Ascending aorta (tissue), 2 donors: Measurements from ENCODE around the gene CAMSAP2. TPM values are rescaled to one million over a fixed set of nuclear protein-coding genes. Genes with fewer than 3 reads are reported as not detected.

Source experiments
- DNase-seq, 2 donors: peaks; one replicate each; pipeline ENCODE4 v3.0.0-alpha.2; 2019; ENCODE audit warnings: low spot score in 2 of 2
- H3K27ac ChIP-seq, 2 donors: fragments of 200-600 bp; sonication (generic); one replicate each; pipeline ENCODE4 v1.5.1; 2016 to 2017; ENCODE audit warnings: mild to moderate bottlenecking in 1 of 2
- H3K27me3 ChIP-seq: fragments of 200-600 bp; sonication (generic); one replicate; pipeline ENCODE4 v1.5.1; 2017
- H3K36me3 ChIP-seq, 2 donors: fragments of 200-600 bp; sonication (generic); one replicate each; pipeline ENCODE4 v1.5.1; 2016
- H3K4me1 ChIP-seq, 2 donors: fragments of 200-600 bp; sonication (generic); one replicate each; pipeline ENCODE4 v1.5.1; 2016 to 2017; ENCODE audit warnings: mild to moderate bottlenecking in 1 of 2
- H3K4me3 ChIP-seq, 2 donors: fragments of 200-600 bp; sonication (generic); one replicate each; pipeline ENCODE4 v1.5.1; 2016 to 2017; ENCODE audit warnings: mild to moderate bottlenecking in 1 of 2
- H3K9me3 ChIP-seq, 2 donors: fragments of 200-600 bp; sonication (generic); one replicate each; pipeline ENCODE4 v1.5.1; 2016
- CTCF ChIP-seq, 3 experiments: fragments of 200-600 bp in 2 of 3; fragments of 450-650 bp in 1 of 3; sonication (generic) in 2 of 3; IDR thresholded peaks; one replicate each; pipeline ENCODE4 v1.5.1; 2016 to 2019; ENCODE audit warnings: antibody characterized with exemption in 3 of 3, mild to moderate bottlenecking in 1 of 3, moderate library complexity in 1 of 3
- intact Hi-C: fragments of 100-400 bp; cut with DNase I; formaldehyde crosslinking; loops from one replicate; pipeline ENCODE4 v1.15.1; 2023
- total RNA-seq: library from RNA; depleted of rRNA; stranded (reverse); fragments of >200 nt; gene quantifications from one replicate; pipeline ENCODE4 v1.1.0, GENCODE V29; 2016

CAMSAP2 gene
- total RNA-seq, 1 donor from 2014 or later: 22.4 TPM

DNA sequence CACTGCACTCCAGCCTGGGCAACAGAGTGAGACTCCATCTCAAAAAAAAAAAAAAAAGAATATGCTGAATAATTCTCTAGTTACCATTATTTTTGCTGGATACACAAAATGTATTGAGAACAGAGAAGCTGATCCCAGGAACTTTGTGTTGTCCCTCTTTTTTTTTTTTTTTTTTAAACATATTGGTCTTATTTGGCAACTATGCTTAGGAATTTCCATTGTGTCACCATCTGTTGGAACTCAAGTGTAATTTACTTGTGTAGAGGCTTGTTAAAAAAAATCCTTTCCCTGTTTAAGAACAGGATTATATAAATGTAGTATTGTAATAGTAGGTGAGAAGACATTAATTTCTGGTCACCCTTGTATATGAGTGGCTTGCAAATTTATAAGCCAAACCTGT, 28.6 kb downstream of the CAMSAP2 start:
- no peak for DNase-seq

GRCh38 chr1:200771625-200772555, 33.2 kb downstream of the CAMSAP2 start:
- no peaks in the 10 kb centered on the region for H3K9me3 ChIP-seq
- no peaks in the 10 kb centered on the region for H3K27me3 ChIP-seq
- TF ChIP-seq CTCF (IDR thresholded peaks at IDR 0.05): no peak
- peaks cover 0 to 22% of the 10 kb centered on the region in 2 donors for H3K4me1 ChIP-seq
- no peak for DNase-seq
- intact Hi-C loops: no loop called here
- H3K4me3 ChIP-seq: no peak overlapping the region
- peaks cover 0 to 8% of the 10 kb centered on the region in 2 donors for H3K36me3 ChIP-seq
- no peak overlapping the region for H3K27ac ChIP-seq

More for the DNA sequence above, 28.6 kb downstream of the CAMSAP2 start:
- no peak overlapping the region for H3K27ac ChIP-seq
- no peaks in the 10 kb centered on the region for H3K27me3 ChIP-seq
- intact Hi-C loops: no loop called here
- no peaks in the 10 kb centered on the region for H3K9me3 ChIP-seq
- H3K4me1 ChIP-seq: no peaks in the 10 kb centered on the region
- H3K36me3 ChIP-seq: peaks cover 2 to 21% of the 10 kb centered on the region in 2 donors
- no peak overlapping the region for H3K4me3 ChIP-seq
- TF ChIP-seq CTCF (IDR thresholded peaks at IDR 0.05): no peak

DNA sequence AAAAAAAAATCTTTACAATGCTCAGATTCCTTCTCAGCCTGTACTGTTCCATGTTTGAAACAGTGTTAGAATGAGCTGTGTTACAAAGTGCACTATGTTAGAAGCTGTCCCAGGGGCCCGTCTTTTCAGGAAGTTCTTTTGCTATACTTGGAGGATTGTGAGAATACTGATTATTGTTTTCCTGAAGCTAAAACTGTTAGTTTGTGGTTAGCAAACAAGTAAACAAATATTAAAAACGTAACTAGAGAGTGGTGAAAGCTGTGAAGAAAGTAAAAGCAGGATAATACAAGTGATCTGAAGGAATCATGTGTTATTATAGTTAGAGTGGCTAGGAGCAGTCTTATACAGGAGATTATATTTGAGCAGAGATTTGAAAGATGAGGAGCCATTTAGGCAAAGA, 35.6 kb downstream of the CAMSAP2 start:
- H3K4me1 ChIP-seq: peaks cover 3 to 23% of the 10 kb centered on the region in 2 donors
- no peaks in the 10 kb centered on the region for H3K36me3 ChIP-seq
- H3K27me3 ChIP-seq: no peaks in the 10 kb centered on the region
- H3K9me3 ChIP-seq: no peaks in the 10 kb centered on the region
- DNase-seq: no peak
- no peak for TF ChIP-seq CTCF (IDR thresholded peaks at IDR 0.05)
- peak overlapping the region; percentile 61 to 73 for H3K27ac ChIP-seq
- no peak overlapping the region for H3K4me3 ChIP-seq
- intact Hi-C loops: no loop called here

GRCh38 chr1:200774735-200775444, 36.2 kb downstream of the CAMSAP2 start:
- TF ChIP-seq CTCF (IDR thresholded peaks at IDR 0.05): no peak
- Histone ChIP-seq H3K27ac (peak overlapping the region; percentile 61 to 73), H3K9me3 (no peaks in the 10 kb centered on the region), H3K36me3 (no peaks in the 10 kb centered on the region), H3K27me3 (no peaks in the 10 kb centered on the region), H3K4me1 (peaks cover 3 to 25% of the 10 kb centered on the region in 2 donors), H3K4me3 (no peak overlapping the region)
- intact Hi-C loops: no loop called here
- no peak for DNase-seq

DNA sequence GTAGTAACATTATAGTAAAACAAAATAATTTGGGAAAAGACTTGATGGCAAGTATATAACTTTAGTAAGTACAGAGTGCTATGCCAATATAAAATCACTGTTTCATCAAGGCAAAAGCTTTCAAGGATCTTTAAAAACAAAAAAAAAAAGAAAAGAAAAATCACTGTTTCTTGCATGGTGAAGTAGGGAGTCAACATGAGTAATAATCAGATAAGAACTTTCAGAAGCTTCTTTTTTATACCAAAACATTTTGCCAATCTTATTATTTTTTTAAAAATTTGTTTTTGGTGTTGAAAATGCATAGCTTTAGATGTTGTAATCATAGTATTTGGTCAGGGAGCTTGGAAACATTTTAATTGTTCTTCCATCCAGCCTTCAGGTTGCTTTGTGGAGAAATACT, 37.2 kb downstream of the CAMSAP2 start:
- H3K4me1 ChIP-seq: peaks cover 3 to 26% of the 10 kb centered on the region in 2 donors
- H3K4me3 ChIP-seq: no peak overlapping the region
- H3K9me3 ChIP-seq: no peaks in the 10 kb centered on the region
- H3K27me3 ChIP-seq: no peaks in the 10 kb centered on the region
- peak overlapping the region; percentile 61 to 73 for H3K27ac ChIP-seq
- no peak for TF ChIP-seq CTCF (IDR thresholded peaks at IDR 0.05)
- H3K36me3 ChIP-seq: no peaks in the 10 kb centered on the region
- DNase-seq: no peak
- intact Hi-C loops: loop anchor here (2.0 kb wide), 1 partner anchor 37 kb away; the partner anchor contains the start of gene CAMSAP2
